Endothelial cell of umbilical vein (primary cell): ENCODE measurements around the gene GM2A. TPM values are rescaled to one million over a fixed set of nuclear protein-coding genes. Genes with fewer than 3 reads are reported as not detected.
A peak's percentile ranks its signal among the peaks of the same experiment; 100 is the strongest.

Experiments used
- BruUV-seq: library from RNA; stranded (reverse); fragments of 400-500 nt; replicated peaks from 2 replicates; lab custom pipeline; 2021; lab: Mats Ljungman, UMichigan
- CTCF ChIA-PET: fragments of 300-600, 350-600 bp; sonication (Branson Sonifier 250); formaldehyde crosslinking; loops from one replicate; lab custom pipeline; 2021; ENCODE audit warnings: antibody characterized with exemption, inconsistent platforms; lab: Charles Lee
- POLR2A ChIA-PET: fragments of 300-600, 350-600 bp; sonication (Branson Sonifier 250); formaldehyde crosslinking; loops from one replicate; lab custom pipeline; 2021; ENCODE audit warnings: antibody characterized with exemption, inconsistent platforms; lab: Charles Lee
- DNase-seq: peaks from one replicate; pipeline ENCODE4 v3.0.0-alpha.2; 2011; ENCODE audit warnings: low read depth, low spot score
- FAIRE-seq: peaks from 2 replicates; lab custom pipeline; 2011; peaks lifted over from hg19 to GRCh38; lab: Jason Lieb, UNC
- H2AFZ ChIP-seq: 2 replicates; pipeline ENCODE4 v1.6.0; 2012; ENCODE audit warnings: low read depth, low read length, control low read depth, inconsistent platforms
- H3K27ac ChIP-seq: 2 replicates; pipeline ENCODE4 v1.5.1; 2011; ENCODE audit warnings: low read depth, mild to moderate bottlenecking, control low read depth, low read length, moderate library complexity; ENCODE audit not compliant: insufficient read depth
- H3K27me3 ChIP-seq, 2 experiments: 2 replicates each; pipeline versions ENCODE4 v1.6.0 to v1.6.1; 2011; ENCODE audit warnings: low read length in 2 of 2, mixed read lengths in 1 of 2; ENCODE audit not compliant: control insufficient read depth in 2 of 2, insufficient read depth in 2 of 2
- H3K36me3 ChIP-seq, 2 experiments: 2 replicates in 1 of 2; 3 replicates in 1 of 2; pipeline ENCODE4 v1.5.1; 2011; ENCODE audit warnings: low read length in 2 of 2, mild to moderate bottlenecking in 1 of 2, moderate library complexity in 1 of 2; ENCODE audit not compliant: control insufficient read depth in 2 of 2, insufficient read depth in 2 of 2; ENCODE audit errors: extremely low read depth in 1 of 2
- H3K4me1 ChIP-seq: 3 replicates; pipeline ENCODE4 v1.5.1; 2011; ENCODE audit warnings: mild to moderate bottlenecking, low read length; ENCODE audit not compliant: control insufficient read depth, insufficient read depth; ENCODE audit errors: extremely low read depth
- H3K4me2 ChIP-seq: 2 replicates; pipeline ENCODE4 v1.6.1; 2011; ENCODE audit warnings: low read length, control low read depth, mixed read lengths; ENCODE audit not compliant: insufficient read depth
- H3K4me3 ChIP-seq, 3 experiments: fragments of 200-600 bp in 1 of 3; sonication (generic), shearing (Covaris generic) in 1 of 3; replicated peaks in 1 of 3; 2 replicates each; pipeline ENCODE4 v1.5.1; 2011 to 2016; ENCODE audit warnings: control low read depth in 3 of 3, low read length in 3 of 3, mild to moderate bottlenecking in 2 of 3, inconsistent platforms in 1 of 3, low read depth in 1 of 3, moderate library complexity in 1 of 3; ENCODE audit not compliant: insufficient read depth in 1 of 3
- H3K79me2 ChIP-seq: 2 replicates; pipeline ENCODE4 v1.6.0; 2012; ENCODE audit warnings: low read length, inconsistent platforms; ENCODE audit not compliant: control insufficient read depth, insufficient read depth
- H3K9ac ChIP-seq: replicated peaks from 2 replicates; pipeline ENCODE3; 2011; ENCODE audit warnings: low read length, control low read depth; ENCODE audit not compliant: insufficient read depth; ENCODE audit errors: extremely low read depth
- H3K9me1 ChIP-seq: replicated peaks from 3 replicates; pipeline ENCODE4 v1.6.0; 2011; ENCODE audit warnings: mild to moderate bottlenecking, low read length; ENCODE audit not compliant: control insufficient read depth, insufficient read depth; ENCODE audit errors: extremely low read depth
- H3K9me3 ChIP-seq: replicated peaks from 2 replicates; pipeline ENCODE4 v1.5.1; 2012; ENCODE audit warnings: low read length, inconsistent platforms; ENCODE audit not compliant: control insufficient read depth, insufficient read depth
- H4K20me1 ChIP-seq: replicated peaks from 2 replicates; pipeline ENCODE3; 2011; ENCODE audit warnings: mild to moderate bottlenecking, low read length; ENCODE audit not compliant: control insufficient read depth, insufficient read depth; ENCODE audit errors: extremely low read depth
- FOS ChIP-seq: IDR thresholded peaks from 2 replicates; pipeline ENCODE4 v1.6.1; 2011; ENCODE audit warnings: mild to moderate bottlenecking, low read length, moderate library complexity, borderline replicate concordance; ENCODE audit not compliant: insufficient read depth
- JUN ChIP-seq: IDR thresholded peaks from 2 replicates; pipeline ENCODE4 v1.6.1; 2011; ENCODE audit warnings: borderline replicate concordance, low read depth; ENCODE audit not compliant: insufficient read length, insufficient read depth
- MAX ChIP-seq: IDR thresholded peaks from 2 replicates; pipeline ENCODE4 v1.6.1; 2011; ENCODE audit not compliant: insufficient read depth, insufficient read length
- MYC ChIP-seq: IDR thresholded peaks from one replicate; pipeline ENCODE4 v1.6.1; 2011; ENCODE audit warnings: mild to moderate bottlenecking, low read depth, low read length
- POLR2A ChIP-seq: IDR thresholded peaks from 2 replicates; pipeline ENCODE4 v1.6.1; 2012; ENCODE audit warnings: low read depth, mild to moderate bottlenecking, control low read depth, low read length
- POLR2AphosphoS5 ChIP-seq: IDR thresholded peaks from 2 replicates; pipeline ENCODE4 v1.6.1; 2012; ENCODE audit warnings: low read depth, mild to moderate bottlenecking, control low read depth, low read length, moderate library complexity; ENCODE audit not compliant: insufficient read depth
- dilution Hi-C: fragments of 300-500 bp; cut with MboI; formaldehyde crosslinking; loops from one replicate; pipeline ENCODE4 v1.15.0; 2019; ENCODE audit warnings: low sequenced_read_pairs; ENCODE audit not compliant: extremely low pct_ligation_motif_present
- intact Hi-C: fragments of 100-400 bp; cut with micrococcal nuclease; formaldehyde crosslinking; loops from one replicate; pipeline ENCODE4 v1.10.0; 2022
- polyA plus RNA-seq, 4 experiments: library from polyadenylated mRNA; depleted of rRNA in 3 of 4; stranded (reverse) in 3 of 4; unstranded in 1 of 4; fragments of >200 nt; gene quantifications; 2 replicates each; pipeline versions ENCODE4 v1.2.1 to v1.2.3, GENCODE V29; 2011 to 2012; ENCODE audit warnings: missing spikeins in 1 of 4
- total RNA-seq: library from RNA; stranded (reverse); gene quantifications from 2 replicates; pipeline ENCODE4 v1.2.3, GENCODE V29; 2021
- TF ChIP-seq, protein P1 (sequence below), 2 donors: IDR thresholded peaks; 1 replicate in 1 of 2; 2 replicates in 1 of 2; pipeline ENCODE4 v1.5.1; 2011; ENCODE audit warnings: low read length in 2 of 2, mild to moderate bottlenecking in 2 of 2, moderate library complexity in 2 of 2, control low read depth in 1 of 2, inconsistent platforms in 1 of 2, low read depth in 1 of 2; ENCODE audit not compliant: insufficient read depth in 1 of 2; ENCODE audit errors: extremely low read depth in 1 of 2

Gene GM2A
- total and polyA plus RNA-seq, 2 donors (not counting 3 experiments of a cell fraction or from before 2014, with no cell fraction given) = 14.0 to 21.2 TPM

DNA sequence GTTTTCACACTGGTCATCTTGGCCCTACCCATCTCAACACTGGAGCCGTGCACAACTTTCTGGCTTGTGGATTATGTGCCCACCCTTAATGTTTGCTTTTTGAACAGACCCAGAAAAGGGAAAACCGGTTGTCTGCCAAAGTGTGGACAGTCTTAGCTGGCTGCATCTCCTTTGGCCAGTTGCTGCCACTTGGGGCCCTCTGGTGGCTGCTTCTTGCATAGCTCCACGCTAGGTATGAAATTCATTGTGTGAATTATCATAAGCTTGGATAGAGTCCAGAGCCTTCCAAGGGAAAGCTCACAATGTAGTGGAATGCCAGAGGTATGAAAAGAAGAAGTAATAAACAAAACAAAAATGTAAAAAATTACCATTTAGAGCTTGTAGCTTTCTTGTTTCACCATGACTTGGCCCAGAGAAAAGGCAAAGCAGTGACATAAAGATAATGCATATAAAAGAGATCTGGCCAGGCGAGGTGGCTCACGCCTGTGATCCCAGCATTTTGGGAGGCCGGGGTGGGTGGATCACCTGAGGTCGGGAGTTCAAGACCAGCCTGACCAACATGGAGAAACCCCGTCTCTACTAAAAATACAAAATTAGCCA, 63.1 kb downstream of the GM2A start:
- DNase-seq (peak; percentile 73), FAIRE-seq (peak; percentile 80)
- H3K27me3 ChIP-seq = no peaks in the 10 kb centered on the region
- no peaks in the 10 kb centered on the region for H3K4me1 ChIP-seq
- H3K9me3 ChIP-seq = no peaks in the 10 kb centered on the region
- TF ChIP-seq, protein P1, sequence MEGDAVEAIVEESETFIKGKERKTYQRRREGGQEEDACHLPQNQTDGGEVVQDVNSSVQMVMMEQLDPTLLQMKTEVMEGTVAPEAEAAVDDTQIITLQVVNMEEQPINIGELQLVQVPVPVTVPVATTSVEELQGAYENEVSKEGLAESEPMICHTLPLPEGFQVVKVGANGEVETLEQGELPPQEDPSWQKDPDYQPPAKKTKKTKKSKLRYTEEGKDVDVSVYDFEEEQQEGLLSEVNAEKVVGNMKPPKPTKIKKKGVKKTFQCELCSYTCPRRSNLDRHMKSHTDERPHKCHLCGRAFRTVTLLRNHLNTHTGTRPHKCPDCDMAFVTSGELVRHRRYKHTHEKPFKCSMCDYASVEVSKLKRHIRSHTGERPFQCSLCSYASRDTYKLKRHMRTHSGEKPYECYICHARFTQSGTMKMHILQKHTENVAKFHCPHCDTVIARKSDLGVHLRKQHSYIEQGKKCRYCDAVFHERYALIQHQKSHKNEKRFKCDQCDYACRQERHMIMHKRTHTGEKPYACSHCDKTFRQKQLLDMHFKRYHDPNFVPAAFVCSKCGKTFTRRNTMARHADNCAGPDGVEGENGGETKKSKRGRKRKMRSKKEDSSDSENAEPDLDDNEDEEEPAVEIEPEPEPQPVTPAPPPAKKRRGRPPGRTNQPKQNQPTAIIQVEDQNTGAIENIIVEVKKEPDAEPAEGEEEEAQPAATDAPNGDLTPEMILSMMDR (IDR thresholded peaks at IDR 0.05; ENCODE audit: extremely low read depth in 1 of 2, insufficient read depth in 1 of 2, low read depth in 1 of 2, low read length in 2 of 2) = peak; percentile 88 to 90
- no peak for TF ChIP-seq POLR2A
- no peak overlapping the region for H2AFZ ChIP-seq
- H3K36me3 ChIP-seq = no peaks in the 10 kb centered on the region
- dilution Hi-C loops (no loop called here), intact Hi-C loops (loop anchor here (1.0 to 10.0 kb wide), 6 partner anchors 151 to 426 kb away; no protein-coding TSS in a partner anchor)
- no peaks in the 10 kb centered on the region for H3K9me1 ChIP-seq
- H3K4me2 ChIP-seq = no peak overlapping the region
- H3K4me3 ChIP-seq = no peak overlapping the region
- BruUV-seq = no TSS peak
- H3K79me2 ChIP-seq = no peaks in the 10 kb centered on the region
- no peaks in the 10 kb centered on the region for H4K20me1 ChIP-seq
- ChIA-PET CTCF (interaction anchor here (0.5 to 1.8 kb wide), 41 partner anchors 9 to 609 kb away, joined by 3 to 18 read pairs (median 4); partner anchors contain the start of genes CCDC69, GLRA1, GM2A and SLC36A1), POLR2A (interaction anchor here (0.6 kb wide), 1 partner anchor 298 kb away, joined by 6 read pairs; no protein-coding TSS in a partner anchor)
- H3K27ac ChIP-seq = no peak overlapping the region
- no peak overlapping the region for H3K9ac ChIP-seq

DNA sequence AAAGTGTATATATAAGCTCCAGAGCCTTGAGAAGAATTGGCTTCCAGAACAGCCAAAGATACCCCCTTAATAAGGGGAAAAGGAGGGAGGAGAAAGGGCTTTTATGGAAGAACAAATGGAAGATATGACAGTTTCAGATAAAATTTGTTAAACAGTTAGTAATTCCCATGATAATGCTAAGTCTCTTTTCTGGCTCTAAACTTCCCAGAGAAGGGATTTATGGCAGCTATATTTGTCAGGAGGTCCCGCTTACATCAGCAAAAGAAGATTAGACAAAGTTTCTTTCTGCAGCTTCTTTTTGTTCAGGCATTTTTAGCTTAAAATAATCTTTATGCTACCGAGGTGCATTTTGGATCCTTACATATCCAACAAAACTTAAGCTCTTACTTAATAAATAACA, 64.9 kb downstream of the GM2A start:
- H3K27me3 ChIP-seq = no peaks in the 10 kb centered on the region
- TF ChIP-seq MYC = no peak
- TF ChIP-seq POLR2A = no peak
- TF ChIP-seq, protein P1 (IDR thresholded peaks at IDR 0.05; ENCODE audit: extremely low read depth in 1 of 2, insufficient read depth in 1 of 2, low read depth in 1 of 2, low read length in 2 of 2) = no peak
- TF ChIP-seq FOS = no peak
- no peak for TF ChIP-seq JUN
- TF ChIP-seq MAX = no peak
- TF ChIP-seq POLR2AphosphoS5 = no peak
- no peak for FAIRE-seq

More for the DNA sequence above, 64.9 kb downstream of the GM2A start:
- Histone ChIP-seq H3K27ac (no peak overlapping the region), H3K4me2 (no peak overlapping the region), H3K9me1 (no peaks in the 10 kb centered on the region), H3K36me3 (no peaks in the 10 kb centered on the region), H3K4me3 (no peak overlapping the region), H2AFZ (no peak overlapping the region), H4K20me1 (no peaks in the 10 kb centered on the region), H3K4me1 (no peaks in the 10 kb centered on the region), H3K9ac (no peak overlapping the region), H3K9me3 (no peaks in the 10 kb centered on the region), H3K79me2 (no peaks in the 10 kb centered on the region)
- intact Hi-C loops = loop anchor here (1.0 to 10.0 kb wide), 6 partner anchors 79 to 424 kb away; no protein-coding TSS in a partner anchor
- dilution Hi-C loops = no loop called here
- no TSS peak for BruUV-seq
- ChIA-PET POLR2A (interaction anchor here (0.6 kb wide), 1 partner anchor 9 kb away, joined by 6 read pairs; no protein-coding TSS in a partner anchor), CTCF (interaction anchor here (0.7 to 1.2 kb wide), 3 partner anchors 11 to 334 kb away, joined by 3 to 5 read pairs (median 4); no protein-coding TSS in a partner anchor)
- DNase-seq = no peak
